HepG2 (cell line): Measurements from ENCODE around the gene JPH4. TPM values are rescaled to one million over a fixed set of nuclear protein-coding genes. Genes with fewer than 3 reads are reported as not detected.

Experiments used
- KDM5A ChIP-seq: fragments of 200-600 bp; sonication (generic); IDR thresholded peaks from 2 replicates; pipeline ENCODE4 v1.7.0; 2018; ENCODE audit warnings: antibody characterized with exemption, mild to moderate bottlenecking, low read length, borderline replicate concordance
- NFAT5 ChIP-seq: sonication (generic); formaldehyde crosslinking; IDR thresholded peaks from 2 replicates; pipeline ENCODE4 v1.4.0; 2020; ENCODE audit warnings: missing genetic modification reagents
- TOPORS ChIP-seq: sonication (generic); formaldehyde crosslinking; IDR thresholded peaks from 2 replicates; pipeline ENCODE4 v1.8.0; 2023; ENCODE audit warnings: mild to moderate bottlenecking, missing genetic modification reagents
- polyA plus RNA-seq, 8 experiments: library from polyadenylated mRNA; depleted of rRNA in 3 of 8; stranded (reverse) in 7 of 8; unstranded in 1 of 8; fragments of >200 nt; fragmentation: Illumina TruSeq in 4 of 8; extraction: Trizol in 4 of 8; gene quantifications; 2 replicates each; pipeline versions ENCODE4 v1.2.1 to v1.2.3, GENCODE V29; 2011 to 2016; ENCODE audit warnings: low read depth in 4 of 8, missing spikeins in 1 of 8, mixed read lengths in 1 of 8; ENCODE audit not compliant: insufficient read depth in 1 of 8
- total RNA-seq, 5 experiments: library from RNA; depleted of rRNA; stranded (reverse); fragments of >200 nt; fragmentation: Illumina TruSeq; extraction: Trizol; gene quantifications; 2 replicates each; pipeline ENCODE4 v1.2.3, GENCODE V29; 2016; ENCODE audit warnings: low read depth in 1 of 5
- TF ChIP-seq, protein P1 (sequence below): IDR thresholded peaks from 2 replicates; pipeline ENCODE4 v1.6.1; 2012; ENCODE audit warnings: low read length, improper control_type of control experiment

JPH4 gene
- total and polyA plus RNA-seq, 2 of the 13 experiments (the other 11 are each of a cell fraction or from before 2014, with no cell fraction given), result 0.08 to 0.22 TPM

DNA sequence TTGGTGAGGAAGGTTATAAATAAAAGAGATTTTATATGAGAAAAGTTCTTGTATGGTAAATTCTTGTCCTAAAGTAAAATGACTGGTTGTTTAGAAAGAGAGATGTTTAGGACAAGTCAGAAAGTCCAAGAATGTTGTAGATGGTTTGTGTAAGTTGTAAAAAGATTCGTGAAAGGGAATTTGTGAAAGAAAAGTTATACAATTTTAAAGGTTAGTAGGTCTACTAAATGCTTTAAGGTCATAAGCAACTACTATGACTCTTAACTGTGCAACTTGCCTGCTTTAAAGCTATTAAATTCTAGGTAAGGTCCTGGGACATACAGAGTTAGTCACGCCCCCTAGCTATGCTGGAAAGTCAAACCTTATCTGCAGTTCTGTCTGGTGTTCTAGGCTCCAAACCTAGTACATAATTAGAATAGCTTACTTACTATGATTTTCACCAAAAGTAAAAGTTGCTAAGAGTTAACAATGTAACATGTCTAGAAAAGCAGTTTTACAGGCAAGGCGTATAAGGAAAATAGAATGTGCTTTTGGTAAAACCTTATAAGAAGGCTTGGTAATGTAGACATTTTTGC is 46.3 kb upstream of the JPH4 start (continued):
- TF ChIP-seq, protein P1, sequence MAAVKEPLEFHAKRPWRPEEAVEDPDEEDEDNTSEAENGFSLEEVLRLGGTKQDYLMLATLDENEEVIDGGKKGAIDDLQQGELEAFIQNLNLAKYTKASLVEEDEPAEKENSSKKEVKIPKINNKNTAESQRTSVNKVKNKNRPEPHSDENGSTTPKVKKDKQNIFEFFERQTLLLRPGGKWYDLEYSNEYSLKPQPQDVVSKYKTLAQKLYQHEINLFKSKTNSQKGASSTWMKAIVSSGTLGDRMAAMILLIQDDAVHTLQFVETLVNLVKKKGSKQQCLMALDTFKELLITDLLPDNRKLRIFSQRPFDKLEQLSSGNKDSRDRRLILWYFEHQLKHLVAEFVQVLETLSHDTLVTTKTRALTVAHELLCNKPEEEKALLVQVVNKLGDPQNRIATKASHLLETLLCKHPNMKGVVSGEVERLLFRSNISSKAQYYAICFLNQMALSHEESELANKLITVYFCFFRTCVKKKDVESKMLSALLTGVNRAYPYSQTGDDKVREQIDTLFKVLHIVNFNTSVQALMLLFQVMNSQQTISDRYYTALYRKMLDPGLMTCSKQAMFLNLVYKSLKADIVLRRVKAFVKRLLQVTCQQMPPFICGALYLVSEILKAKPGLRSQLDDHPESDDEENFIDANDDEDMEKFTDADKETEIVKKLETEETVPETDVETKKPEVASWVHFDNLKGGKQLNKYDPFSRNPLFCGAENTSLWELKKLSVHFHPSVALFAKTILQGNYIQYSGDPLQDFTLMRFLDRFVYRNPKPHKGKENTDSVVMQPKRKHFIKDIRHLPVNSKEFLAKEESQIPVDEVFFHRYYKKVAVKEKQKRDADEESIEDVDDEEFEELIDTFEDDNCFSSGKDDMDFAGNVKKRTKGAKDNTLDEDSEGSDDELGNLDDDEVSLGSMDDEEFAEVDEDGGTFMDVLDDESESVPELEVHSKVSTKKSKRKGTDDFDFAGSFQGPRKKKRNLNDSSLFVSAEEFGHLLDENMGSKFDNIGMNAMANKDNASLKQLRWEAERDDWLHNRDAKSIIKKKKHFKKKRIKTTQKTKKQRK, result peak; percentile 49; the same call in 1 of the 2 replicates
- TF ChIP-seq TOPORS (CRISPR knock-in tag) (peak; percentile 98), NFAT5 (CRISPR knock-in tag) (no peak), KDM5A (peak; percentile 64; the same call in 1 of the 2 replicates)
- TF ChIP-seq, all 625 proteins: peak for 7
